Activated B cell treated with CpG ODN at 0.5 μM for 24 hours (primary cell): ENCODE measurements around the gene DST. TPM values are rescaled to one million over a fixed set of nuclear protein-coding genes. Genes with fewer than 3 reads are reported as not detected.
A peak's percentile ranks its signal among the peaks of the same experiment; 100 is the strongest.

Experiments used
- ATAC-seq: fragments of 200-7000 bp; cut with Tn5 transposase; one replicate; pipeline ENCODE4 v1.10.0; 2021; ENCODE audit warnings: low read depth, mild to moderate bottlenecking, moderate library complexity
- CTCF ChIA-PET: fragments of 350-600 bp; sonication (Branson Sonifier 250); formaldehyde crosslinking; loops from one replicate; lab custom pipeline; 2021; ENCODE audit warnings: antibody characterized with exemption; lab: Charles Lee
- POLR2A ChIA-PET: fragments of 350-600 bp; sonication (Branson Sonifier 250); formaldehyde crosslinking; loops from one replicate; lab custom pipeline; 2021; ENCODE audit warnings: antibody characterized with exemption; lab: Charles Lee
- DNase-seq: peaks from one replicate; pipeline ENCODE4 v3.0.0; 2022
- H3K27ac Mint-ChIP-seq: one replicate; pipeline ENCODE4 v1.8.0; 2020; ENCODE audit warnings: mixed read lengths
- H3K27me3 Mint-ChIP-seq: one replicate; pipeline ENCODE4 v1.8.0; 2021; ENCODE audit warnings: mixed read lengths
- H3K36me3 Mint-ChIP-seq: one replicate; pipeline ENCODE4 v1.8.0; 2021; ENCODE audit warnings: low read depth, mixed read lengths
- H3K4me1 Mint-ChIP-seq: one replicate; pipeline ENCODE4 v1.8.0; 2021; ENCODE audit warnings: mixed read lengths
- H3K4me3 Mint-ChIP-seq: one replicate; pipeline ENCODE4 v1.8.0; 2020; ENCODE audit warnings: mild to moderate bottlenecking, mixed read lengths
- H3K9me3 Mint-ChIP-seq: one replicate; pipeline ENCODE4 v1.8.0; 2020; ENCODE audit warnings: mixed read lengths
- CTCF ChIP-seq: fragments of 200-600 bp; IDR thresholded peaks from one replicate; pipeline ENCODE4 v1.8.0; 2022; ENCODE audit warnings: antibody characterized with exemption, mild to moderate bottlenecking
- intact Hi-C: fragments of 100-400 bp; cut with micrococcal nuclease; formaldehyde crosslinking; loops from one replicate; pipeline ENCODE4 v1.15.1; 2024
- total RNA-seq: library from RNA; stranded (reverse); gene quantifications from 2 replicates; pipeline ENCODE4 v1.2.3, GENCODE V29; 2022

The DST gene
- total RNA-seq, 1 donor from 2014 or later: 1.3 TPM

DNA sequence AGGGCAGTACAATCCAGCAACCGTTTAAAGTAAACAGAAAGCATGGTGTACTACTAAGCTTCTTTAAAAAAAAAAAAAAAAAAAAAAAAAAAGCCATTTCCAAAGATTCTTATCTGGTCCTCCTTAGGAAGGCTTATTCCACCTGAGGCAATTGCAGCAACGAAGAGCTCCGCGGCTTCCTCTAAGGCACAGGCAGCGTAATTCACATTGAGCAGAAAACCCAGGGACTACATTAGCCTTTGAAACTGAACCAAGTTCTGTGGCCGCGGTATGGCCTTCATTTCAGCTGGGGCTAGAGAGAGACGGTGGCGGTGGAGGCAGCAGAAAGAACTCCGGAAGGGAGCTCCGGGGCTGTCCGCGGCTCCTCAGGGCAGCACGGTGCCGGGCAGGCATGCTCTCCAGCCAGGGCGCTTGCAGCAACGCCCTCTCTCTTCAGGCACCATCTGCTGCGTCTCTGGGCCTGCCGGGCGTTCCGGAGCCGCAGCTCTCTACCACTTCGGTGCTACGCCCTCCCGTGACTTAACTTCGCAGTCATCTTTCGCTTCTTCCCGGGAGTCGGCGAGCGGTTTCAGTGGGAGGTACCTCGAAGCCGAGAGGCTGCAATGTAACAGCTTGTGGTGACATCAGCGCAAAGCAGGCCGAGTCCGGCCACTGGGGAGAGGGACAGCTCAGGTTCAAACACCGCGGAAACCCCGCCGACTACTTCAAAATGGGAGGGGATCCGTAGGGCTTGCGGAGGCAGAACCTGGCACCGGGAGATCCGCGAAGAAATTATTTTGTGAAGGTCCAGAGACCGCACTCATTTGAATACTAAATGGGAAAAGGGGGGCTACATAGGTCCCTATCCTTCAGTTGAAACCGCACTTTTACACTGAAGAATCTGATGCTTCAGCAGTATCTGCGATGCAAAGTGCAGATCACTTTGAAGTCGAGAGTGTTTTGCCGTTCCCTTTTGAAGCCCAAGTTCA is 100.0 kb downstream of the DST start:
- DNase-seq: peak; percentile 42
- Mint-ChIP-seq H3K27ac (no peak overlapping the region), H3K36me3 (no peaks in the 10 kb centered on the region), H3K4me3 (no peak overlapping the region), H3K9me3 (no peaks in the 10 kb centered on the region), H3K27me3 (peaks cover 2% of the 10 kb centered on the region), H3K4me1 (no peaks in the 10 kb centered on the region)
- intact Hi-C loops: loop anchor here (2.0 kb wide), 2 partner anchors 18 to 52 kb away; no protein-coding TSS in a partner anchor
- ATAC-seq: peak; percentile 86
- TF ChIP-seq CTCF: no peak
- ChIA-PET CTCF (interaction anchor here (1.4 kb wide), 1 partner anchor 11 kb away, joined by 4 read pairs; no protein-coding TSS in a partner anchor), POLR2A (interaction anchor here (0.6 kb wide), 1 partner anchor 166 kb away, joined by 3 read pairs; no protein-coding TSS in a partner anchor)

DNA sequence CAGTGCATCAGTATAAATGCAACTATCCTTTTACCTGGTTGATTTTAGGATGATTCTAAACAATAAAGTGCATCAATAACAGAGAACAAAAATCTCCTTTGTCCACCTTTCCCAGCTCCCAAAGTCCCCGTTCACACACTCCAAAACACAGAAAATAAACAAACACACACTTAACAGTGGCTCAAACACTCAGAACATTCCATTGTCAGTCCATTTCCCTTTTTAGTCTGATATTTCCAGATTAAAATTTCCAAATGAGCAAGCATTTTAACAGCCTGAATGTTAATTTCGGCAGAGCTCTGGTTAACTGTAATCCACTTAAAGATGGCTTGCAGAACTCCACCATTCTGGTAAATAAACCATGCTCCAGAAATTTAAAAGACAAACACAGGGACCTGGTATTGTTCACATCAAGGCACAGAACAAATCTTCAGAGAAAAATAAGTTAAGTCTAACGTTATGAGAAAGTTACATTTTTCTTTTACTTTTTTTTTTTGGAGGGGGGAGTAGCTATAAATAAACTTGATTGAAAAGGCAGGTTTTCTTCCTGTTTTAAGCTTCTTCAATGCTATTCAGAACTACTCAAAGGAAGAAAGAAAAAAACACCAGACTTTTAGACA is 100.8 kb downstream of the DST start:
- no peak overlapping the region for H3K27ac Mint-ChIP-seq
- H3K4me1 Mint-ChIP-seq: no peaks in the 10 kb centered on the region
- DNase-seq (no peak), ATAC-seq (no peak)
- no peaks in the 10 kb centered on the region for H3K36me3 Mint-ChIP-seq
- no peak for TF ChIP-seq CTCF
- H3K9me3 Mint-ChIP-seq: no peaks in the 10 kb centered on the region
- H3K4me3 Mint-ChIP-seq: no peak overlapping the region
- intact Hi-C loops: loop anchor here (2.0 kb wide), 2 partner anchors 19 to 53 kb away; no protein-coding TSS in a partner anchor
- H3K27me3 Mint-ChIP-seq: peaks cover 2% of the 10 kb centered on the region
- CTCF ChIA-PET: interaction anchor here (1.4 kb wide), 1 partner anchor 10 kb away, joined by 4 read pairs; no protein-coding TSS in a partner anchor
- POLR2A ChIA-PET: no interaction called here

DNA sequence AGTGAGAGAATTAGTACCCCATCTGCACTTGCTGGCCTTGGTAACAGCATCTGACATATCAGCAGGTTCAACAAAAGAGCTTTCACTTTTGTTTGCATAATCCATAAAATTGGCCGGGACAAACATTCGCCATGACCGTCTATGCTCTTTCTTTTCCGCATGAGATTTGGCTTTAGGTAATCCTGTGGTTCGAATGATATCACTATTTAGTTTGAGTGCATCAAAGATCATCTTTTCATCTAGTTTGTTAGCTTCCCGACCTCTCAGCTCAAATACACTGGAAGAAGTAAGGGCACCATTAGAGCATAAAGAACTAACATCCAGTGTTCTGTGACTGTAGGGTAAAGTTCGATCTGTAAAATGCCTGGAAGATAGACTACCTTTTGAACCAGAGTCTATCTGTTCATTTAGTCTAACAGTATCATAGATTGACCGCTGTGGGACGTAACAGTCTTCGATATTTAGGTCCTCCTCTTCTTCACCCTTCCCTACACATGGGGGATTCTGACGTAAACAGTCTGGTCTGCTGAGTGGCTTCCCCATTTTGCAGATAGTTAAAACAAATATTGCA is 101.6 kb downstream of the DST start:
- H3K9me3 Mint-ChIP-seq: no peaks in the 10 kb centered on the region
- intact Hi-C loops: no loop called here
- ATAC-seq: no peak

GRCh38 chr6:56540232-56541029 is 102.3 kb downstream of the DST start:
- CTCF ChIA-PET: interaction anchor here (0.7 kb wide), 1 partner anchor 13 kb away, joined by 3 read pairs; no protein-coding TSS in a partner anchor
- Mint-ChIP-seq H3K4me3 (no peak overlapping the region), H3K9me3 (no peaks in the 10 kb centered on the region), H3K36me3 (no peaks in the 10 kb centered on the region), H3K4me1 (no peaks in the 10 kb centered on the region), H3K27ac (no peak overlapping the region), H3K27me3 (peaks cover 2% of the 10 kb centered on the region)
- intact Hi-C loops: no loop called here
- DNase-seq: no peak
- no peak for ATAC-seq
- TF ChIP-seq CTCF: no peak
- POLR2A ChIA-PET: no interaction called here

More for the DNA sequence above, 101.6 kb downstream of the DST start:
- H3K4me3 Mint-ChIP-seq: no peak overlapping the region
- ChIA-PET CTCF (no interaction called here), POLR2A (interaction anchor here (0.6 kb wide), 1 partner anchor 1331 kb away, joined by 9 read pairs; no protein-coding TSS in a partner anchor)
- no peaks in the 10 kb centered on the region for H3K36me3 Mint-ChIP-seq
- H3K4me1 Mint-ChIP-seq: no peaks in the 10 kb centered on the region
- no peak for DNase-seq
- no peak overlapping the region for H3K27ac Mint-ChIP-seq
- no peak for TF ChIP-seq CTCF
- peaks cover 2% of the 10 kb centered on the region for H3K27me3 Mint-ChIP-seq
